ENCODE data around the gene FCN2. TPM values are rescaled to one million over a fixed set of nuclear protein-coding genes. Genes with fewer than 3 reads are reported as not detected.

FCN2 gene
- polyA plus RNA-seq, 1 donor (not counting 4 experiments of a cell fraction or from before 2014, with no cell fraction given): not detected

DNA sequence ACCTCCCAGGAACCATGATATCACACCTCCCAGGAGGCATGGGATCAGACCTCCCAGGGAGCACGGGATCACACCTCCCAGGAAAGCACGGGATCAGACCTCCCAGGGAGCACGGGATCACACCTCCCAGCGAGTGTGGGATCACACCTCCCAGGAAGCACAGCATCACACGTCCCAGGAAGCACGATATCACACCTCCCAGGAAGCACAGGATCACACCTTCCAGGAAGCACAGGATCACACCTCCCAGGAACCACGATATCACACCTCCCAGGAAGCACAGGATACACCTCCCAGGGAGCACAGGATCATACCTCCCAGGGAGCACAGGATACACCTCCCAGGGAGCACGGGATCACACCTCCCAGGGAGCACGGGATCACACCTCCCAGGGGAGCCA lies 30.0 kb upstream of the FCN2 start:
- H3K9me3 ChIP-seq (ENCODE audit: control insufficient read depth, low read depth, low read length): peaks cover 13% of the 10 kb centered on the region
- H3K79me2 ChIP-seq (ENCODE audit: control insufficient read depth, insufficient read depth, low read length): no peaks in the 10 kb centered on the region
- H3K4me1 ChIP-seq (ENCODE audit: control insufficient read depth, extremely low read depth, insufficient read depth, low read length): no peaks in the 10 kb centered on the region
- TF ChIP-seq, protein P1, sequence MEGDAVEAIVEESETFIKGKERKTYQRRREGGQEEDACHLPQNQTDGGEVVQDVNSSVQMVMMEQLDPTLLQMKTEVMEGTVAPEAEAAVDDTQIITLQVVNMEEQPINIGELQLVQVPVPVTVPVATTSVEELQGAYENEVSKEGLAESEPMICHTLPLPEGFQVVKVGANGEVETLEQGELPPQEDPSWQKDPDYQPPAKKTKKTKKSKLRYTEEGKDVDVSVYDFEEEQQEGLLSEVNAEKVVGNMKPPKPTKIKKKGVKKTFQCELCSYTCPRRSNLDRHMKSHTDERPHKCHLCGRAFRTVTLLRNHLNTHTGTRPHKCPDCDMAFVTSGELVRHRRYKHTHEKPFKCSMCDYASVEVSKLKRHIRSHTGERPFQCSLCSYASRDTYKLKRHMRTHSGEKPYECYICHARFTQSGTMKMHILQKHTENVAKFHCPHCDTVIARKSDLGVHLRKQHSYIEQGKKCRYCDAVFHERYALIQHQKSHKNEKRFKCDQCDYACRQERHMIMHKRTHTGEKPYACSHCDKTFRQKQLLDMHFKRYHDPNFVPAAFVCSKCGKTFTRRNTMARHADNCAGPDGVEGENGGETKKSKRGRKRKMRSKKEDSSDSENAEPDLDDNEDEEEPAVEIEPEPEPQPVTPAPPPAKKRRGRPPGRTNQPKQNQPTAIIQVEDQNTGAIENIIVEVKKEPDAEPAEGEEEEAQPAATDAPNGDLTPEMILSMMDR (optimal IDR thresholded peaks at IDR 0.05 in 1 of 3, IDR thresholded peaks at IDR 0.05 in 1 of 3, conservative IDR thresholded peaks at IDR 0.05 in 1 of 3; ENCODE audit: extremely low read depth in 1 of 3, insufficient read depth in 2 of 3, low read length in 3 of 3): no peak
- TF ChIP-seq EZH2 (IDR thresholded peaks at IDR 0.05; ENCODE audit: low read length): no peak
- no peak overlapping the region for H3K4me3 ChIP-seq (ENCODE audit: control insufficient read depth in 2 of 3, extremely low read depth in 1 of 3, insufficient read depth in 2 of 3, low read depth in 1 of 3, low read length in 3 of 3)
- peaks cover 27% of the 10 kb centered on the region for H3K27me3 ChIP-seq (ENCODE audit: control insufficient read depth, extremely low read depth, insufficient read depth, low read length)
- FAIRE-seq (no peak), DNase-seq (ENCODE audit: low read depth, low spot score) (no peak)
- no peak overlapping the region for H3K27ac ChIP-seq (ENCODE audit: control insufficient read depth, insufficient read depth, low read length)
- no peaks in the 10 kb centered on the region for H3K36me3 ChIP-seq (ENCODE audit: control insufficient read depth in 2 of 2, extremely low read depth in 1 of 2, insufficient read depth in 2 of 2, low read length in 2 of 2)
- no peak overlapping the region for H3K9ac ChIP-seq (ENCODE audit: control insufficient read depth, extremely low read depth, insufficient read depth, low read length)
- H3K9me1 ChIP-seq (ENCODE audit: control insufficient read depth, extremely low read depth, insufficient read depth, low read length): no peaks in the 10 kb centered on the region
- dilution Hi-C loops (cut with MboI; ENCODE audit: extremely low pct_ligation_motif_present, low sequenced_read_pairs): no loop called here
- H4K20me1 ChIP-seq (ENCODE audit: control insufficient read depth, extremely low read depth, insufficient read depth, low read length): no peaks in the 10 kb centered on the region
- no peak overlapping the region for H2AFZ ChIP-seq (ENCODE audit: control insufficient read depth, low read length)
- H3K4me2 ChIP-seq (ENCODE audit: control insufficient read depth, extremely low read depth, insufficient read depth, low read depth, low read length): no peak overlapping the region

DNA sequence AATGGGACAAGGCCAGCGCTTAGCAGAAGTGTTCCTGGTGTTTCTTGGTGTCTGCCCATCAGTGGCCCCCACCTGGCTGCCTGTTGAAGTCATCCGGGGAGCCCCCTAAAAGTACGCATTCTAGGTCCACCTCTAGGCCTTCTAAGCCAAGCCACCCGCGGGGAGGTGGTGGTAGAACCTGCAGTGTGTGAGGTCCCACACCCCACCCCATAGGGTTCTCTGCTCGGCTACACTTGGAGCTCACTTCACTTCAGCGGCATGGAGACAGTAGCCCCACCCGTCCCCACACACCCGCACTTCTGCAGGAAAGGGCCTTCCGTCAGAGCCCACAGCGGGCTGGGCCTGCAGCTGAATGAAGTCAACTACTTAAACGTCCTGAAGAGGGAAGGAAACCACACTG lies 29.6 kb upstream of the FCN2 start:
- H3K9me1 ChIP-seq (ENCODE audit: control insufficient read depth, extremely low read depth, insufficient read depth, low read length): no peaks in the 10 kb centered on the region
- no peaks in the 10 kb centered on the region for H3K4me1 ChIP-seq (ENCODE audit: control insufficient read depth, extremely low read depth, insufficient read depth, low read length)
- no peak overlapping the region for H3K4me2 ChIP-seq (ENCODE audit: control insufficient read depth, extremely low read depth, insufficient read depth, low read depth, low read length)
- TF ChIP-seq, protein P1 (optimal IDR thresholded peaks at IDR 0.05 in 1 of 3, IDR thresholded peaks at IDR 0.05 in 1 of 3, conservative IDR thresholded peaks at IDR 0.05 in 1 of 3; ENCODE audit: extremely low read depth in 1 of 3, insufficient read depth in 2 of 3, low read length in 3 of 3): no peak
- no peak for TF ChIP-seq EZH2 (IDR thresholded peaks at IDR 0.05; ENCODE audit: low read length)
- H3K27ac ChIP-seq (ENCODE audit: control insufficient read depth, insufficient read depth, low read length): no peak overlapping the region
- dilution Hi-C loops (cut with MboI; ENCODE audit: extremely low pct_ligation_motif_present, low sequenced_read_pairs): no loop called here
- no peak overlapping the region for H3K9ac ChIP-seq (ENCODE audit: control insufficient read depth, extremely low read depth, insufficient read depth, low read length)
- H4K20me1 ChIP-seq (ENCODE audit: control insufficient read depth, extremely low read depth, insufficient read depth, low read length): no peaks in the 10 kb centered on the region
- no peaks in the 10 kb centered on the region for H3K36me3 ChIP-seq (ENCODE audit: control insufficient read depth in 2 of 2, extremely low read depth in 1 of 2, insufficient read depth in 2 of 2, low read length in 2 of 2)
- no peaks in the 10 kb centered on the region for H3K79me2 ChIP-seq (ENCODE audit: control insufficient read depth, insufficient read depth, low read length)
- H3K9me3 ChIP-seq (ENCODE audit: control insufficient read depth, low read depth, low read length): peaks cover 13% of the 10 kb centered on the region
- DNase-seq (ENCODE audit: low read depth, low spot score) (no peak), FAIRE-seq (no peak)
- no peak overlapping the region for H2AFZ ChIP-seq (ENCODE audit: control insufficient read depth, low read length)
- no peak overlapping the region for H3K4me3 ChIP-seq (ENCODE audit: control insufficient read depth in 2 of 3, extremely low read depth in 1 of 3, insufficient read depth in 2 of 3, low read depth in 1 of 3, low read length in 3 of 3)
- peaks cover 31% of the 10 kb centered on the region for H3K27me3 ChIP-seq (ENCODE audit: control insufficient read depth, extremely low read depth, insufficient read depth, low read length)

All from keratinocyte (primary cell).